ENCODE data around the gene AUH.

AUH gene

DNA sequence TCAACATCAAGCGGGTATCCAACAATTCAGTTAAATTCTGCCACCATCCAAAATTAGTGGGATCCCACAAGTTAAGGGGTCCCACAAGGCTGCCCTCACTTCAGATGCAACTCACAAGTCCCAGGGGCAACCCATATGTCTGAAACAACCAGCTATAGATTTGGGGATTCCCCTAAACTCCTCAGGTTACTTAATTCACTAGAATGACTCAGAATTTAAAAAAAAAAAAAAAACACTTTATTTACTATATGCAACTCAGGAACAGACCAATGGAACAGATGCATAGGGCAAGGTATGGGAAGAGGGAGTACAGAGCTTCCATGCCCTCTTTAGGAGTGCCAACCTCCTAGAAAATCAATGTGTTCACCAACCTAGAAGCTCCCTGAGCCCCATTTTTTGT lies 15.1 kb downstream of the AUH start:
- Histone ChIP-seq H3K4me1 (ENCODE audit: control insufficient read depth, insufficient read depth, low read depth, low read length) (no peaks in the 10 kb centered on the region), H3K23ac (ENCODE audit: low read length in 2 of 2) (no peak overlapping the region), H3K4ac (ENCODE audit: low read depth in 1 of 2, low read length in 2 of 2) (no peak overlapping the region), H3K4me3 (ENCODE audit: insufficient read depth in 1 of 2, low read depth in 1 of 2, low read length in 2 of 2) (no peak overlapping the region), H3K36me3 (ENCODE audit: control insufficient read depth in 1 of 2, insufficient read depth in 2 of 2, low read depth in 1 of 2, low read length in 2 of 2) (peaks cover 11 to 44% of the 10 kb centered on the region in 2 experiments), H2AK5ac (ENCODE audit: low read length, severe bottlenecking) (no peak overlapping the region), H2BK12ac (ENCODE audit: low read length in 2 of 2) (no peak overlapping the region), H3K27me3 (ENCODE audit: control insufficient read depth in 1 of 2, insufficient read depth in 1 of 2, low read length in 2 of 2) (no peaks in the 10 kb centered on the region), H4K8ac (ENCODE audit: low read length) (no peak overlapping the region), H2BK5ac (ENCODE audit: low read depth, low read length, poor library complexity, severe bottlenecking) (no peak overlapping the region), H2AFZ (ENCODE audit: low read depth, low read length) (no peak overlapping the region), H3K14ac (ENCODE audit: low read length in 2 of 2) (no peak overlapping the region), H2BK120ac (ENCODE audit: low read depth, low read length) (no peak overlapping the region), H3K79me1 (replicated peaks; ENCODE audit: low read length, poor library complexity, severe bottlenecking) (peaks cover 31% of the 10 kb centered on the region), H3K18ac (ENCODE audit: low read depth in 1 of 2, low read length in 2 of 2) (no peak overlapping the region), H3K27ac (ENCODE audit: low read length, poor library complexity, severe bottlenecking) (no peak overlapping the region), H4K91ac (ENCODE audit: low read length) (no peak overlapping the region), H3K9me3 (ENCODE audit: control insufficient read depth, low read length) (peaks cover 4% of the 10 kb centered on the region), H3K4me2 (ENCODE audit: low read length, poor library complexity, severe bottlenecking) (no peak overlapping the region), H2BK15ac (ENCODE audit: low read depth, poor library complexity, severe bottlenecking) (no peak overlapping the region), H3K9ac (ENCODE audit: low read length) (no peak overlapping the region)
- WGBS = 97% methylated on average over 1 of the region's 1 CpG
- DNase-seq = peak; percentile 42

DNA sequence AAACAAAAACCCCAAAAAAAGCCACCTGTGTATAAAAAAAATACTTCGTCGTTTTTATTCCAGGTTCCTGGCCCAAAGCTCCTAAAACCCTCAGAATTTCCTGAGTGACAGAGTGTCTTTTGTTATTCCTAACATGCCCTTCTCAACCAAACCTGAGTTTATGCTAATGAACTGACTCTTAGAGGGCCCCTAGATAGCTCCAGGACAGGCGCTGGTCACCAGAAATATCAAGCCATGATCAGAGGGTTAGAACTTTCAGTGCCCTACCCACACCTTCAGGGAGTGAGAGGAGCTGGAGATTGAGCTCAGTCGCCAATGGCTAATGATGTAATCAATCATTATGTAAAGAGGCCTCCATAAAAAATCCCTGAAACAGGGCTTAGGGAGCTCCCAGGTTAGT lies 15.7 kb downstream of the AUH start:
- Histone ChIP-seq H2AK5ac (ENCODE audit: low read length, severe bottlenecking) (no peak overlapping the region), H3K23ac (ENCODE audit: low read length in 2 of 2) (no peak overlapping the region), H3K9me3 (ENCODE audit: control insufficient read depth, low read length) (peaks cover 4% of the 10 kb centered on the region), H2BK12ac (ENCODE audit: low read length in 2 of 2) (no peak overlapping the region), H3K27ac (ENCODE audit: low read length, poor library complexity, severe bottlenecking) (no peak overlapping the region), H3K4me1 (ENCODE audit: control insufficient read depth, insufficient read depth, low read depth, low read length) (peaks cover 2% of the 10 kb centered on the region), H3K27me3 (ENCODE audit: control insufficient read depth in 1 of 2, insufficient read depth in 1 of 2, low read length in 2 of 2) (no peaks in the 10 kb centered on the region), H2BK120ac (ENCODE audit: low read depth, low read length) (no peak overlapping the region), H2BK15ac (ENCODE audit: low read depth, poor library complexity, severe bottlenecking) (no peak overlapping the region), H3K4me3 (ENCODE audit: insufficient read depth in 1 of 2, low read depth in 1 of 2, low read length in 2 of 2) (no peak overlapping the region), H3K36me3 (ENCODE audit: control insufficient read depth in 1 of 2, insufficient read depth in 2 of 2, low read depth in 1 of 2, low read length in 2 of 2) (peaks cover 7 to 44% of the 10 kb centered on the region in 2 experiments), H3K4me2 (ENCODE audit: low read length, poor library complexity, severe bottlenecking) (no peak overlapping the region), H4K91ac (ENCODE audit: low read length) (no peak overlapping the region), H3K79me1 (replicated peaks; ENCODE audit: low read length, poor library complexity, severe bottlenecking) (peaks cover 29% of the 10 kb centered on the region), H3K9ac (ENCODE audit: low read length) (no peak overlapping the region), H3K14ac (ENCODE audit: low read length in 2 of 2) (no peak overlapping the region), H2BK5ac (ENCODE audit: low read depth, low read length, poor library complexity, severe bottlenecking) (no peak overlapping the region), H4K8ac (ENCODE audit: low read length) (no peak overlapping the region), H3K18ac (ENCODE audit: low read depth in 1 of 2, low read length in 2 of 2) (no peak overlapping the region), H2AFZ (ENCODE audit: low read depth, low read length) (no peak overlapping the region), H3K4ac (ENCODE audit: low read depth in 1 of 2, low read length in 2 of 2) (no peak overlapping the region)
- no peak for DNase-seq
- WGBS = 91% methylated on average over 3 of the region's 4 CpGs

DNA sequence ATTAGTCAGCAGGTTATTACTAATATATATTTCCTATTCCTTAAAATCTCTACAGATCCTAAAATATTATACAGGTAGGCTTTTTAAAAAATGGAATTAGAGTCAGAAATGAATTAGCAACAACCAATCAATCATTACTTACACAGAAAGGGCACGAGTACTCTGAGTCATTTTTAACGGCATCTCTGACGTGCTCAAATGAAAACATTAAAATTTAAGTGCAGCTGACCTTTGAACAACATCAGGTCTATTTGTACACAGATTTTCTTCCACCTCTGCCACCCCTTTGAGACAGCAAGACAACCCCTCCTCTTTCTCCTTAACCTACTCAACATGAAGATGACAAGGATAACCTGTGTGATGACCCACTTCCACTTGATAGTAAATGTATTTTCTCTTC lies 19.1 kb downstream of the AUH start:
- Histone ChIP-seq H3K14ac (ENCODE audit: low read length in 2 of 2) (no peak overlapping the region), H4K91ac (ENCODE audit: low read length) (no peak overlapping the region), H2AFZ (ENCODE audit: low read depth, low read length) (no peak overlapping the region), H3K4me3 (ENCODE audit: insufficient read depth in 1 of 2, low read depth in 1 of 2, low read length in 2 of 2) (no peak overlapping the region), H4K8ac (ENCODE audit: low read length) (no peak overlapping the region), H3K4me2 (ENCODE audit: low read length, poor library complexity, severe bottlenecking) (no peak overlapping the region), H2BK12ac (ENCODE audit: low read length in 2 of 2) (no peak overlapping the region), H2AK5ac (ENCODE audit: low read length, severe bottlenecking) (no peak overlapping the region), H3K36me3 (ENCODE audit: control insufficient read depth in 1 of 2, insufficient read depth in 2 of 2, low read depth in 1 of 2, low read length in 2 of 2) (peaks cover 10 to 61% of the 10 kb centered on the region in 2 experiments), H2BK15ac (ENCODE audit: low read depth, poor library complexity, severe bottlenecking) (no peak overlapping the region), H3K4ac (ENCODE audit: low read depth in 1 of 2, low read length in 2 of 2) (no peak overlapping the region), H3K9ac (ENCODE audit: low read length) (no peak overlapping the region), H3K4me1 (ENCODE audit: control insufficient read depth, insufficient read depth, low read depth, low read length) (peaks cover 2% of the 10 kb centered on the region), H3K27me3 (ENCODE audit: control insufficient read depth in 1 of 2, insufficient read depth in 1 of 2, low read length in 2 of 2) (no peaks in the 10 kb centered on the region), H3K79me1 (replicated peaks; ENCODE audit: low read length, poor library complexity, severe bottlenecking) (peaks cover 36% of the 10 kb centered on the region), H3K23ac (ENCODE audit: low read length in 2 of 2) (no peak overlapping the region), H3K9me3 (ENCODE audit: control insufficient read depth, low read length) (peaks cover 4% of the 10 kb centered on the region), H3K27ac (ENCODE audit: low read length, poor library complexity, severe bottlenecking) (no peak overlapping the region), H3K18ac (ENCODE audit: low read depth in 1 of 2, low read length in 2 of 2) (no peak overlapping the region), H2BK5ac (ENCODE audit: low read depth, low read length, poor library complexity, severe bottlenecking) (no peak overlapping the region), H2BK120ac (ENCODE audit: low read depth, low read length) (no peak overlapping the region)
- WGBS = 92% methylated on average over 3 of the region's 3 CpGs
- no peak for DNase-seq

DNA sequence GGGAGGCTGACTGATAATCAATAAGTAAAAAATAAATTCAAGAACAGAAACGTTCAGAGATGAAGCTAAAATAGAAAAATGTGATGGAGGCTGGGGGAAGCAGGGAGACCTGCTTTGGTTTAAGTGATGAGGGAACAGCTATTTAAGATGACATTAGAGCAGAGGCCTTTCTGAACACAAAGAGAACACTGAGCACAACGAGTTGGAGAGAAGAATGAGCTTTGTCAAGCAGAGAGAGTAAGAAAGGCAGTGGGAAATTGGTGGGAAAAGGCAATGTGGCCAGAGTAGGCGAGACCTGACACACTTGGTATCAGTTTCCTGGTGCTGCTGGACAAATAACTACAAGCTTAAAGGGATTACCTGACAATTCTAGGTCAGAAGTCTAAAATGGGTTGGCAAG lies 20.0 kb downstream of the AUH start:
- H3K27me3 ChIP-seq (ENCODE audit: control insufficient read depth in 1 of 2, insufficient read depth in 1 of 2, low read length in 2 of 2) = no peaks in the 10 kb centered on the region

More for the DNA sequence above, 20.0 kb downstream of the AUH start:
- no peak overlapping the region for H2BK5ac ChIP-seq (ENCODE audit: low read depth, low read length, poor library complexity, severe bottlenecking)
- no peak overlapping the region for H2BK12ac ChIP-seq (ENCODE audit: low read length in 2 of 2)
- H2BK15ac ChIP-seq (ENCODE audit: low read depth, poor library complexity, severe bottlenecking) = no peak overlapping the region
- peaks cover 2% of the 10 kb centered on the region for H3K4me1 ChIP-seq (ENCODE audit: control insufficient read depth, insufficient read depth, low read depth, low read length)
- no peak overlapping the region for H2BK120ac ChIP-seq (ENCODE audit: low read depth, low read length)
- no peak overlapping the region for H3K23ac ChIP-seq (ENCODE audit: low read length in 2 of 2)
- 92% methylated on average over 3 of the region's 3 CpGs for WGBS
- H2AK5ac ChIP-seq (ENCODE audit: low read length, severe bottlenecking) = no peak overlapping the region
- H3K9ac ChIP-seq (ENCODE audit: low read length) = no peak overlapping the region
- peaks cover 4% of the 10 kb centered on the region for H3K9me3 ChIP-seq (ENCODE audit: control insufficient read depth, low read length)
- no peak overlapping the region for H3K18ac ChIP-seq (ENCODE audit: low read depth in 1 of 2, low read length in 2 of 2)
- no peak overlapping the region for H3K14ac ChIP-seq (ENCODE audit: low read length in 2 of 2)
- H2AFZ ChIP-seq (ENCODE audit: low read depth, low read length) = no peak overlapping the region
- no peak overlapping the region for H3K4me2 ChIP-seq (ENCODE audit: low read length, poor library complexity, severe bottlenecking)
- H3K36me3 ChIP-seq (ENCODE audit: control insufficient read depth in 1 of 2, insufficient read depth in 2 of 2, low read depth in 1 of 2, low read length in 2 of 2) = peaks cover 10 to 66% of the 10 kb centered on the region in 2 experiments
- peaks cover 30% of the 10 kb centered on the region for H3K79me1 ChIP-seq (replicated peaks; ENCODE audit: low read length, poor library complexity, severe bottlenecking)
- H3K4me3 ChIP-seq (ENCODE audit: insufficient read depth in 1 of 2, low read depth in 1 of 2, low read length in 2 of 2) = no peak overlapping the region
- H4K91ac ChIP-seq (ENCODE audit: low read length) = no peak overlapping the region
- no peak overlapping the region for H4K8ac ChIP-seq (ENCODE audit: low read length)
- H3K27ac ChIP-seq (ENCODE audit: low read length, poor library complexity, severe bottlenecking) = no peak overlapping the region
- no peak for DNase-seq
- no peak overlapping the region for H3K4ac ChIP-seq (ENCODE audit: low read depth in 1 of 2, low read length in 2 of 2)

Measured in mesenchymal stem cell (in vitro differentiated cells and primary cell).